ENCODE measurements around the gene ENO2.

Gene ENO2

GRCh38 chr12:6935371-6936193 lies 21.2 kb downstream of the ENO2 start:
- DNase-seq, result no peak

GRCh38 chr12:6936194-6936635 lies 21.8 kb downstream of the ENO2 start:
- DNase-seq, result no peak

- no peak for DNase-seq
Observed at GRCh38 chr12:6936636-6937480, 22.5 kb downstream of the ENO2 start.

- peak; percentile 94 for DNase-seq
Observed at GRCh38 chr12:6937481-6938352, 23.3 kb downstream of the ENO2 start.

- DNase-seq, result no peak
Observed at GRCh38 chr12:6938353-6939190, 24.2 kb downstream of the ENO2 start.

GRCh38 chr12:6939191-6939540 lies 24.8 kb downstream of the ENO2 start:
- DNase-seq, result no peak

- no peak for DNase-seq
Observed at GRCh38 chr12:6941267-6941666, 26.9 kb downstream of the ENO2 start.

GRCh38 chr12:6941782-6942181 lies 27.4 kb downstream of the ENO2 start:
- DNase-seq, result no peak

GRCh38 chr12:6942331-6942665 lies 27.9 kb downstream of the ENO2 start:
- DNase-seq, result no peak

- peak; percentile 89 for DNase-seq
Observed at GRCh38 chr12:6943389-6943721, 29.0 kb downstream of the ENO2 start.

GRCh38 chr12:6943722-6944380 lies 29.5 kb downstream of the ENO2 start, which contains the start of the genes C12orf57 and RNU7-1:
Gene C12orf57 (plus strand): TSS chr12:6944022. CDS start chr12:6944122, 100 bp downstream.
Gene RNU7-1 (plus strand): TSS chr12:6943816.
- DNase-seq, result peak; percentile 86

- DNase-seq, result peak; percentile 85
Observed at GRCh38 chr12:6944381-6945186, 30.2 kb downstream of the ENO2 start.

- DNase-seq, result no peak
Observed at GRCh38 chr12:6945613-6946012, 31.2 kb downstream of the ENO2 start.

GRCh38 chr12:6946033-6946919 lies 31.9 kb downstream of the ENO2 start:
- DNase-seq, result peak; percentile 73

- DNase-seq, result no peak
Observed at GRCh38 chr12:6946920-6947374, 32.6 kb downstream of the ENO2 start.

- DNase-seq, result no peak
Observed at GRCh38 chr12:6947615-6948014, 33.2 kb downstream of the ENO2 start.

GRCh38 chr12:6948873-6949594 lies 34.7 kb downstream of the ENO2 start:
- no peak for DNase-seq

- peak; percentile 28 for DNase-seq
Observed at GRCh38 chr12:6950401-6950801, 36.0 kb downstream of the ENO2 start.
